Ovary (tissue), 9 donors: ENCODE data around the gene KIZ. TPM values are rescaled to one million over a fixed set of nuclear protein-coding genes. Genes with fewer than 3 reads are reported as not detected.

ENCODE experiments used
- DNase-seq, 5 donors: peaks; one replicate each; pipeline ENCODE4 v3.0.0-alpha.2; 2019 to 2020
- H3K27ac ChIP-seq, 2 donors: fragments of 200-600 bp; one replicate each; pipeline versions ENCODE4 v1.5.1 to v1.8.0; 2019 to 2022
- H3K27me3 ChIP-seq: fragments of 200-600 bp; one replicate; pipeline ENCODE4 v1.8.0; 2022
- H3K36me3 ChIP-seq: fragments of 200-600 bp; sonication (generic); one replicate; pipeline ENCODE4 v1.5.1; 2019
- H3K4me1 ChIP-seq: one replicate; pipeline ENCODE4 v1.8.1; 2013; ENCODE audit warnings: mild to moderate bottlenecking, moderate library complexity; ENCODE audit not compliant: insufficient read depth
- H3K4me3 ChIP-seq: fragments of 200-600 bp; sonication (generic); one replicate; pipeline ENCODE4 v1.5.1; 2017
- H3K9me3 ChIP-seq, 2 donors: fragments of 200-600 bp in 1 of 2; sonication (generic) in 1 of 2; one replicate each; pipeline versions ENCODE4 v1.5.1 to v1.8.1; 2013 to 2019; ENCODE audit warnings: mild to moderate bottlenecking in 1 of 2, moderate library complexity in 1 of 2
- CTCF ChIP-seq, 3 donors: fragments of 450-650 bp in 2 of 3; fragments of 200-600 bp in 1 of 3; IDR thresholded peaks; one replicate each; pipeline versions ENCODE4 v1.5.1 to v1.8.0; 2016 to 2022; ENCODE audit warnings: antibody characterized with exemption in 3 of 3, mild to moderate bottlenecking in 1 of 3
- EP300 ChIP-seq: sonication (generic); formaldehyde crosslinking; IDR thresholded peaks from one replicate; pipeline ENCODE4 v1.6.1; 2017; ENCODE audit warnings: antibody characterized with exemption
- POLR2A ChIP-seq: fragments of 450-650 bp; IDR thresholded peaks from one replicate; pipeline ENCODE4 v1.6.1; 2017; ENCODE audit warnings: antibody characterized with exemption, mild to moderate bottlenecking, moderate library complexity
- WGBS, 3 donors: extraction: QIAGEN DNeasy Blood & Tissue Kit in 1 of 3; methylation state at CpG; one replicate each; pipeline versions ENCODE4 v1.1.5 to v1.1.7; 2013 to 2017; 5-methylcytosine and 5-hydroxymethylcytosine counted together
- intact Hi-C, 4 donors: fragments of 100-400 bp; cut with DNase I; formaldehyde crosslinking; loops; one replicate each; pipeline versions ENCODE4 v1.11.0 to v1.15.1; 2022 to 2023
- polyA plus RNA-seq, 2 donors: library from polyadenylated mRNA; stranded (reverse); fragments of 200-250 nt in 1 of 2; fragments of 350-450 nt in 1 of 2; fragmentation: Illumina TruSeq in 1 of 2; extraction: RNeasy Lipid Tissue Mini Kit (QIAGEN cat#74804) in 1 of 2; gene quantifications; one replicate each; pipeline ENCODE4 v1.2.3, GENCODE V29; 2013 to 2014
- total RNA-seq, 7 donors: library from RNA; depleted of rRNA in 2 of 7; stranded (reverse); fragments of >200 nt in 2 of 7; fragmentation: NEBNext Ultra II Directional in 3 of 7; extraction: Animal tissue kit (Norgen Biotek cat#: 25700) in 3 of 7; gene quantifications; one replicate each; pipeline versions ENCODE4 v1.1.0 to v1.2.4, GENCODE V29; 2016 to 2023
- donor health status: DM: no; HTN: no; CAD: no; lungs with moderate emphysema.
- donor health status: DM: no; HTN: no; CAD: no.
- donor health status: Bipolar disorder and iron deficiency.
- donor health status: DM: yes; HTN: yes; CAD: no.
- donor health status: DM: no; HTN: no; CAD: no.
- donor health status: DM: yes; HTN: yes; CAD: no.

Gene KIZ
- total and polyA plus RNA-seq, 9 donors: 20.5 to 59.5 (median 42.1) TPM

GRCh38 chr20:21089391-21089790 lies 36.5 kb upstream of the KIZ start:
- Histone ChIP-seq H3K9me3 (no peaks in the 10 kb centered on the region), H3K4me3 (no peak overlapping the region), H3K36me3 (no peaks in the 10 kb centered on the region), H3K27me3 (no peaks in the 10 kb centered on the region), H3K27ac (no peak overlapping the region), H3K4me1 (no peaks in the 10 kb centered on the region)
- DNase-seq: no peak
- WGBS, 3 donors: 36 to 46% (median 44%) methylated on average over 8 of the region's 8 CpGs
- TF ChIP-seq POLR2A (no peak), EP300 (no peak), CTCF (IDR thresholded peaks at IDR 0.05) (no peak)
- intact Hi-C loops: no loop called here

DNA sequence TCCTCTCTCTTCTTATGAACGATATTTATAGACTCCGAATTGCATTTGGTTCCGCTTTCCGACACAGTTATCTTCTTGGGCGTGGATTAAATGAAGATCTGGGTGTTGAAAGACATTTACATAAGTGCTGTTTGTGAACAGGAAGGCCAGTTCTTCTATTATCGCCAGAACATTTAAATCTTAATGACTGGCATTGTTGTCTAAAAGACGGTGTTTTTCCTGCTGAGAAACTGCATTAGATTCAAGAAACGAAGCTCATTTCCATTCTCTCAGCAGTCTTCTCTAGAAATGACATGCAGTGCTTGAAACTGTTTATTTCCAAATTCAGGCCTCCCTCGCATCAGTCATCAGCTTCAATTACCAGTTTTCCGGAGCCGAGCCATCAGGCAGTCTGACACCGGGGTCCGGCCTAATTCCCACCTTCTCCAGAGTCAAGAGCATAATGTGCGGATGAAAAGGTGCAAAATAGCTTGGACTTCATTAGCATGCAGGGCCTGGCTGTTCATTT lies 35.7 kb upstream of the KIZ start:
- intact Hi-C loops: no loop called here
- Histone ChIP-seq H3K36me3 (no peaks in the 10 kb centered on the region), H3K4me3 (no peak overlapping the region), H3K27me3 (no peaks in the 10 kb centered on the region), H3K27ac (no peak overlapping the region), H3K9me3 (no peaks in the 10 kb centered on the region), H3K4me1 (no peaks in the 10 kb centered on the region)
- no peak for TF ChIP-seq POLR2A
- no peak for TF ChIP-seq EP300
- no peak for TF ChIP-seq CTCF (IDR thresholded peaks at IDR 0.05)
- no peak for DNase-seq
- WGBS, 3 donors: 30 to 46% (median 43%) methylated on average over 14 of the region's 14 CpGs

DNA sequence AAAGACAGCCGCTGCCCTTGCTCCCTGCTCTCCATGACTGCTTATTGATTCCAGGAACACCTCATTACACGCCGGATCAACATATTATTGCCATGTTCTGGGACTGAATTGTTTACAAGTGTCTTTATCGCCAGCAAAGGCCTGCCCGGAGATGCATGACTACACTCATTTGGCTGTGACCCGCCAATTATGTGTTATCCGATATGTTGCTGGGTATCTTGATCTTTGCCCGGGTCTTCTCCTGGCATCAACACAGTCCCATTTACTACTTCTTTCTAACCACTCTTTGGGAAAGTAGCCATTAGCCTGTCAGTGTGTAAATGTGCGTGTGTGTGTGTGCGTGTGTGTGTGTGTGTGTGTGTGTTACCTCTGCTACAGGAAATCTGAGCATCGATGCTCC lies 35.2 kb upstream of the KIZ start:
- no peak for DNase-seq
- WGBS, 3 donors: 77 to 83% (median 78%) methylated on average over 11 of the region's 11 CpGs
- Histone ChIP-seq H3K4me3 (no peak overlapping the region), H3K9me3 (no peaks in the 10 kb centered on the region), H3K36me3 (no peaks in the 10 kb centered on the region), H3K4me1 (no peaks in the 10 kb centered on the region), H3K27me3 (no peaks in the 10 kb centered on the region), H3K27ac (no peak overlapping the region)
- intact Hi-C loops: no loop called here
- TF ChIP-seq CTCF (IDR thresholded peaks at IDR 0.05) (no peak), EP300 (no peak), POLR2A (no peak)

DNA sequence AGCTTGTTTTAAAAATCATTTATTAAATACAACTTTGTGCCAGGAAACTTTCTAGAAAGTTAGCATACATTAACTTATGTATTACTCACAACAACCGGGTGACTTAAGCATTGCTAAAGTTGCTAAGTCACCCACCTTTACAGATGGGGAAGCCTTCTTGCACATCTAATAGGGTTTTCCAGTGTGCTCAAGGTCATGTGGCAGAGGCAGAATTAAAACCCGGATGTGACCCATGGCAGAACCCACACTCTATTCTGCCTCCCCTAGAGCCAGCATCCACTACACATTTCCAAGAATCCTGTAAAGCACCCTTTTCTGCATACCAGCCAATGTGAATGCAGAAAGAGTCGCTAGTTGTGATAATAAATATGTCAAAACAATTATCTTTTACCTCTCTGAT lies 33.1 kb upstream of the KIZ start:
- WGBS, 3 donors: 61 to 74% (median 70%) methylated on average over 3 of the region's 3 CpGs
- DNase-seq: no peak

More for the DNA sequence above, 33.1 kb upstream of the KIZ start:
- H3K27ac ChIP-seq: no peak overlapping the region
- H3K36me3 ChIP-seq: no peaks in the 10 kb centered on the region
- no peaks in the 10 kb centered on the region for H3K27me3 ChIP-seq
- intact Hi-C loops: no loop called here
- no peaks in the 10 kb centered on the region for H3K9me3 ChIP-seq
- TF ChIP-seq POLR2A (no peak), EP300 (no peak), CTCF (IDR thresholded peaks at IDR 0.05) (no peak)
- no peaks in the 10 kb centered on the region for H3K4me1 ChIP-seq
- H3K4me3 ChIP-seq: no peak overlapping the region
